HG03025 (cell line): ENCODE results near the gene PKIB.

Source experiments
- ATAC-seq: cut with Tn5 transposase; IDR thresholded peaks from one replicate; pipeline ENCODE4 v1.9.1; 2021; ENCODE audit warnings: mild to moderate bottlenecking, moderate library complexity; ENCODE audit not compliant: unreplicated experiment, low FRiP score

Gene PKIB

GRCh38 chr6:122702841-122703240 is 92.6 kb downstream of the PKIB start:
- ATAC-seq: no peak

DNA sequence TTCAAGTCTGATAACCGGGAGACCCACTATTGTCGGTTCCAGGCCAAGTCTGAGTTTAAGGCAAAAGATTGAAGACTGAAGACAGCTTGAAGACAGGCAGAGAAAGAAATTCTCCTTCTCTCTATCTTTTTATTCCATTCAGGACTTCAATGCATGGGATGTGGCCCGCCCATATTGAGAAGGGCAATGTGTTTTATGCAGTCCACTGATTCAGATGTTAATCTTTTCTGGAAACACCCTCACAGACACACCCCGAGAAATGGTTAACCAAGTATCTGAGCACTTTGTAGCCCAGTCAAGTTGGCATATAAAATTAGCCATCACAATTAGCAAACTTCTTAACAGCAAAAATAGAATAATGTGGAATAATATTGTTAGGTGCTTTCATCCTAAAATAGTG is 93.9 kb downstream of the PKIB start:
- no peak for ATAC-seq

DNA sequence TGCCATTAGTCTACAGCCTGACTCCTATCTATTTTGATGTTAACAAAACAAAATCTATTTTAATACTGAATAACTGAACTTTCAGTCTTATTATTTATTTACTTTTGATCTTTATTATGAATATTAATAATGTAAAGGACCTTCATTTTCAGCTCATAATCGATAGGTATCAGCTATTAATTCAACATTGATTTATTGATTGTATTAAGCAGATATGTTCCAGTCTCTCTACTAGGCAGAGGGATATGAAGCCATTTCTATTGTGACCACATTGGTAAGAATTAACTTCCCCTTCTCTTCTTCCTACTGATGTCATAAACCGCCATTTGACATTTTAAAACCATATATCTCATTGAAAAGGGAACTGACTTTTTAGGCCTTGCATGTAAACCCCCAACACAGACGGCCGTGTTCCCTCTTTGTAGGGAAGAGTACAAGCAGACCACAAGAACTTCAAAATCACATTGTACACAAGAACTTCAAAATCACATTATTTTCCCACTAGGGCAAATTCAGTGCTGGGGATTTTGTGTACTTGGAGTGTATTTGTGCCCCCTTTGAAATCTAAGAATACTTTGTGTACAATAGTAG is 99.8 kb downstream of the PKIB start:
- ATAC-seq: no peak

- no peak for ATAC-seq
Observed at GRCh38 chr6:122710908-122711635, 100.9 kb downstream of the PKIB start.

GRCh38 chr6:122712093-122712447 is 101.9 kb downstream of the PKIB start:
- ATAC-seq: no peak

GRCh38 chr6:122712448-122713137 is 102.4 kb downstream of the PKIB start:
- ATAC-seq: no peak

GRCh38 chr6:122713138-122713537 is 102.9 kb downstream of the PKIB start:
- no peak for ATAC-seq

DNA sequence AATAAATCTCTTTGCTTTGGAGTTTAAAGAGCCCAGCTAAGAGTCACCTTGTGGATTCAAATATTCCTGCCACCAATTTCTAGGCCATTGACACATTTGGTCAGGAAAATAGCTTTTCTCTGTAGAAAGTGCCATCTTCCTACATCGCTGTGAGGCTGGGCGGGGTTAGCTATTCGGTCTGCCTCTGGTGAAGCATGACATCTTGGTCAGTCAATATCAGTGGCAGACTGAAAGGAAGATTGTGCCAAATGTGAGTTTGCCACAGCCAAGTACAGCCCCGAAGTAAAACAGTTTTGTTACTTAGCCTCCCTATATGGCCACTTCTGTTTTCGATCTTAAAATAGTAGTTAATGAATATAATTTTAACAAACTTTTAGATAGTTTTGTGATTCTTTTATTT is 103.9 kb downstream of the PKIB start:
- ATAC-seq: no peak

DNA sequence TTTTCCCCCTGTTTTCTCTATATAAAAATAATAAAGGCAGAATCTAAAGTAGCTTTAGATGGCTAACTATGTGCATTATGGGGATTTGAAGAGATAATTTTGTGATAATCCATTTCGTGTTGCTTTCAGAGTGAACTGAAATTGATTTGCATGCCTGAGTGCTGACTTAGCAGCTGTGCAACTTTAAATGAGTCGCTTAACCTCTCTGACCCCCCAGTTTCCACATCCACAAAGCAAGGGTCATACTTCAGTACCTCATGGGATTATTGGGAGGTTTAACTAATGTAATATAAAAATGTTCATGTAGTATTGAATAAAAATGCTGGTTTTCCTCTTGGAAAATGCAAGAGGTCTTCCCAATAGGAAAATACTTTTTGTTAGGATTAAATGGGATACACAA is 105.5 kb downstream of the PKIB start:
- no peak for ATAC-seq

DNA sequence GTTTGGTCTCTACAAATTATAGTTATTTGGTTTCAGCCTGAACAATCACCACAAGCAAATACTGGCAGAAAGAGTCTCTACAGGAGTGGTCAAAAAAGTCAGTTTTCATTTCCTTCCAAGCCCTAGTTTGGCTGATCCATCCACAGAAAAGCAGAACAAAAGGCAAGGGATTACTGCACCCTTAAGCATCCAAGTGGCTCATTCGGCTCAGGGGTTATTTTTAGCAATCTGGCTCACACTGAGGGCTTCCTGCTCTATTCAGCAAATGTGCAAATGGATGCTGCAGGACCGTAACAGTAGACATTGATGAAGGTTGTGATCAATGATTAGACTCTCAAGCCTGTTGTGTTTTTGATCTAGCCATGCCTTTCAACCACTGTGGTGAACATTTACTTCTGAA is 107.1 kb downstream of the PKIB start:
- no peak for ATAC-seq

DNA sequence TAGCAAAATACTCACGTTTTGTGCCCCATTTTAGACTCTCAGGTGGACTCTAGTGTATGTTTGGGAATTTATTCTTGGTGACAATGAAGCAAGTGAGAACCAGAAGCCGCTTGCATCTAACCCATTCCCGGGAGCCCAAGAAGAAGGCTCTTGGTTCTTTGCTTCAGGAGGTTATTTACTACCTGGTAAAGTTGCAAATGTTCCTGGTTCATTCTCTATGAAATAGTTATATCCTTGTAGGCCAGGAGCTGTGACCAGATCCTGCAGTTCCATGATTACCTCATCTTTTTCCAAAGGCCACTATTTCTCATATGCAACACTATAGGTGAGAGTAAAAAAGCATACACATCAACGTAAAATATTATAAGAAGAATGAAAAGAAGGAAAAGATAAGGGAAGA is 108.4 kb downstream of the PKIB start:
- ATAC-seq: no peak

DNA sequence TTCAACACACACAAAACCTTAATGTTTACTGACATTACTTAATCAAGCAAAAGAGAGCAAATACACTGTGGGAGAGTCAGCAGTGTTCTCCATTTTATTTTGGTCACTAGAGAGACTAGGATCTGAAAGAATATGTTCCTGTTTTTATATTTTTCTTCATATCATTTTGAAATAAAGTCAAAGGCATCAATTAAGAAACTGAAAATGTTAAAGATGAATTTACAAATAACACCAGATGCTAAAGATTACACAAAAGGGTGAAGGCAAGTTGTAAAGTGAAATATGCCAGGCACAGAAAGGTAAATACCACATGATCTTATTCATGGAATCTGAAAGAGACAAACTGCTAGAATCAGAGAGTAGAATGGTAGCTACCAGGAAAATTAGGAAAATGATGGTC is 109.0 kb downstream of the PKIB start:
- ATAC-seq: no peak

DNA sequence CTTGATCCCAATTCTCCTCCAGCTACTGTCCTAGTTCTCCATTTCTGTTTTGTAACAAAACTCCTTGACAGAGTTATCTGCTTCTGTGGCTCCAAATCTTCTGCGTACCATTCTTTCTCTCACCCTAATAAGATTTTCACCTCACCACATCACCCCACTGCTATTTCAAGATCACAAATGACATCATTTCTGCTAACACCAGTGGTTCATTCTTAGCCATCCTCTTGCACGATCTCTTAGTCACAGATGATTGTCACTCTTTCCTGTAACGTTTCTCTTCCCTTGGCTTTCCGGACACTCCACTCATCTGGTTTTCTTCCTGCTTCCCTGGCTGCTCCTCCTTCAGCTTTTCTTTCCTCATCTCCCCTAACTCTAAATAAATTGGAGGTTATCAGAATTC is 112.5 kb downstream of the PKIB start:
- ATAC-seq: no peak

- ATAC-seq: no peak
Observed at GRCh38 chr6:122726649-122727048, 116.4 kb downstream of the PKIB start.

DNA sequence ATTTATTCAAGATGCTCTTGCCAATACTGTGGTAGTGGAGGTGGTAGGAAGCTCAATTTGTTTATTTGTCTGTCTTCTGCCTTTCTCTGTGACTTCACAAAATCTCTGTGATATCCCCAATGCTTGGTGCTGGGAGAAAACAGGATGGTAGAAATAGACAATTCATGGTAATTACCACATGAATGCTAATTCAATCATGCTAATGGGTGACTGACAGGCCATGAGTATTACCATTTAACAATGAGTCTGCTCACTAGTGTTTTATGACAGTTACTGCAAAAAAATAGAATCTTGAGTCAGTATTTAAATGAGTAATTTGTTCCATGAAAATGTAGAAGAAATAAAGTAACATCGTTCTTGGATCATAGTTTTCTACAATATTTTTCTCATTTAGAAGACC is 117.0 kb downstream of the PKIB start:
- ATAC-seq: no peak

DNA sequence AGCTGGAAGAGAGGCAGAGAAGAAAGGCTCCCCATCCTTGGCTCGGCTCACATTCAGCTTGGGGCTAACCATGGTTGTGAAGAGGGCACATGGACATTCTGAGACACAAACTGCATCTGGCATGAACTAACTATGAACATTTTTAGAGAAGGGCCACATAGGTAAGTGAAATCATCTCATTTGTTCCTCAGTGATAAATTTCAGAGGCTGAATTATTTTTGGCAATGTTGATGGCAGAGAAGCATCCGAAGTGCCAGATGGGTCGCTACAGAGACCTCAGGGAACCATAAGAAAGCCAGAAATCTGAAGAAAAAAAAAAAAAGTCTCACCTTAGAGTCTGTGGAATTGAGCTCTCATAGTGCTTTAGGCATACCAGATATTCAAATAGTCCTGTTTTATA is 120.1 kb downstream of the PKIB start:
- no peak for ATAC-seq

GRCh38 chr6:122730775-122731386 is 120.7 kb downstream of the PKIB start:
- no peak for ATAC-seq

GRCh38 chr6:122733259-122733658 is 123.1 kb downstream of the PKIB start:
- ATAC-seq: no peak

- ATAC-seq: no peak
Observed at GRCh38 chr6:122734529-122735395, 124.6 kb downstream of the PKIB start.

- no peak for ATAC-seq
Observed at GRCh38 chr6:122735582-122735981, 125.4 kb downstream of the PKIB start.

DNA sequence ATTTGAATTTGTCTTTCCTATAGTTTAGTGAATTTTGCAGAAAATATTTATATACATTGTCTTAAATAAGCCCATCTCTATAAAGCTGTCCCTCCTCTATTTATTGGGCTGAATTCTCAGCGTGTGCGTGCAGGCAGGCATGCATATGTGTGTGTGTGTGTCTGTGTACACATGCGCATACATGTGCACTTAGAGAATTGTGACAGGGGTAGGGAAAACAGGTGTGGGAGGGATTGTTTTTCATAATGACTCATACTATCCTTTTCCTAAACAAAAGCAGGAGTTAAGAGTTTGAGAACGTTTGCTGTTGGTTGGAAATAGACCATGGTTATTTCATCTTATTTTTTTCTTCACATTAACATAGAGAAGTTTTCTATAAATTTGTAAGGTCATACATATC is 126.0 kb downstream of the PKIB start:
- ATAC-seq: no peak
